Ishikawa (cell line): ENCODE data around the gene CYP2W1.

Experiments used
- CEBPB ChIP-seq: IDR thresholded peaks from 2 replicates; pipeline ENCODE4 v1.6.1; 2012
- CREB1 ChIP-seq: IDR thresholded peaks from 2 replicates; pipeline ENCODE4 v1.6.1; 2012; ENCODE audit warnings: low read depth
- EGR1 ChIP-seq: IDR thresholded peaks from 2 replicates; pipeline ENCODE4 v1.6.1; 2012
- NFIC ChIP-seq: IDR thresholded peaks from 2 replicates; pipeline ENCODE4 v1.6.1; 2012
- TAF1 ChIP-seq: IDR thresholded peaks from 2 replicates; pipeline ENCODE4 v1.6.1; 2012; ENCODE audit warnings: low read depth, mild to moderate bottlenecking
- YY1 ChIP-seq: IDR thresholded peaks from 2 replicates; pipeline ENCODE4 v1.6.1; 2012; ENCODE audit warnings: low read depth

DNA sequence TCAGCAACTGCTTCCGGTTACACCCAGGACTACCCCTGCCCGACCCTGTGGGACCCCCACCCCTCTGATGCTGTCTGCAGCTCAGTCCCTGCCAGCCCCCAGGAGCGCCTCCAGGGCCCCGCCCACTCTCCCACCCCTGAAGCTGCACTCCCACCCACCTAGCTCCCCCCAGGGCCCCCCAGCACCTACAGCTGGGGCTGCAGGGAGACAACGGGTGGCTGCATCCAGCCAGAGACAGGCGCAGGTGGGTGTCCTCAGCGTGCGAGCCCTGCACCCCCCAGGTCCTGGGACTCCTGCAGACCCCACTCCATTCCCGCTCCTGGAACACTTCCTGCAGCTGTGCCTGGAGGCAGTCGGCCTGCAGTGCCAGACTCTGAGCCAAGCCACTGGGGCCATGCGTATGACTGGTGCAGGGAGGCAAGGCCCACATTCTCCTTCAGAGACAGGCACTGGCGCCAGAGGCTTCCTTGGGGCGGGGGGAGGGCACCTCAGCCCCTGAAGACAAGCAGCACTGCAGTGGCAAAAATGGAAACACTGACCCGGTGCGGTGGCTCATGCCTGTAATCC lies 6.1 kb downstream of the CYP2W1 start:
- no peak for TF ChIP-seq TAF1
- no peak for TF ChIP-seq CEBPB
- no peak for TF ChIP-seq YY1
- TF ChIP-seq CREB1 = no peak
- TF ChIP-seq NFIC = no peak
- no peak for TF ChIP-seq EGR1
